Measurements from ENCODE around the gene HSP90AB1.

DNA sequence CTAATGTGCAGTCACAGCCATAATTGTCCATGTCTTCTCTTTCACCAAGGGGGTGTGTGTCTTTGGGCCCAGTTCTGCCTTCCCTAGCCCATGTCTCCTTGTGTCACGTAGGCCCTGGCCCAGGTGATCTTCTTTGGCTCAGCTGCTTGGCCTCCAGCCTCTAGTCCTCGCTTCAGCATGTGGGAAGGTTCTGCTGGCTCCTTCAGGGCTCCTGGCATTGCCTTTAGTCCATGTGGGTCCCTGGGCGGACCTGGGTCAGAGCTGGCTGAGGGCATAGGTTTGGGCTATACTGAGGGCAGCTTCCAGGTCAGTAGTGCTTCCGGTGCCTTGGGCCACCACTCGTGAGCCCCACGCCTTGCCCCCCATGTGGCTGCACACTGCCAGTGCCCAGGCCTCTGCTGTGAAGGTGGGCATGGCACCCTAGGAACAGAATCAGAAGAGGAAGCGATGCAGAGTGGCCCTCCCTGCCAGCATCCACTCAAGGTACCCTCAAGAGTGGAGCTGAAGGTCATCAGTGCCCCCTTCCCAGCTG lies 53.5 kb downstream of the HSP90AB1 start:
- TF ChIP-seq POLR2AphosphoS5 (IDR thresholded peaks at IDR 0.05; ENCODE audit: low read depth) (no peak), REST (IDR thresholded peaks at IDR 0.05; ENCODE audit: insufficient replicate concordance, low read depth) (no peak), GABPA (IDR thresholded peaks at IDR 0.05; ENCODE audit: low read depth) (no peak)
- TF ChIP-seq, protein P1, sequence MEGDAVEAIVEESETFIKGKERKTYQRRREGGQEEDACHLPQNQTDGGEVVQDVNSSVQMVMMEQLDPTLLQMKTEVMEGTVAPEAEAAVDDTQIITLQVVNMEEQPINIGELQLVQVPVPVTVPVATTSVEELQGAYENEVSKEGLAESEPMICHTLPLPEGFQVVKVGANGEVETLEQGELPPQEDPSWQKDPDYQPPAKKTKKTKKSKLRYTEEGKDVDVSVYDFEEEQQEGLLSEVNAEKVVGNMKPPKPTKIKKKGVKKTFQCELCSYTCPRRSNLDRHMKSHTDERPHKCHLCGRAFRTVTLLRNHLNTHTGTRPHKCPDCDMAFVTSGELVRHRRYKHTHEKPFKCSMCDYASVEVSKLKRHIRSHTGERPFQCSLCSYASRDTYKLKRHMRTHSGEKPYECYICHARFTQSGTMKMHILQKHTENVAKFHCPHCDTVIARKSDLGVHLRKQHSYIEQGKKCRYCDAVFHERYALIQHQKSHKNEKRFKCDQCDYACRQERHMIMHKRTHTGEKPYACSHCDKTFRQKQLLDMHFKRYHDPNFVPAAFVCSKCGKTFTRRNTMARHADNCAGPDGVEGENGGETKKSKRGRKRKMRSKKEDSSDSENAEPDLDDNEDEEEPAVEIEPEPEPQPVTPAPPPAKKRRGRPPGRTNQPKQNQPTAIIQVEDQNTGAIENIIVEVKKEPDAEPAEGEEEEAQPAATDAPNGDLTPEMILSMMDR (IDR thresholded peaks at IDR 0.05; ENCODE audit: insufficient read depth, low read length) = no peak
